ENCODE results near the gene COL2A1. TPM values are rescaled to one million over a fixed set of nuclear protein-coding genes. Genes with fewer than 3 reads are reported as not detected.
A peak's percentile ranks its signal among the peaks of the same experiment; 100 is the strongest.
"Not testable (repeated sequence)": the region's sequence is repeated elsewhere in the genome, so short reads cannot be mapped to it uniquely, and the experiment has no call there.

COL2A1 gene
- total RNA-seq, 1 experiment from 2014 or later: 211 TPM

DNA sequence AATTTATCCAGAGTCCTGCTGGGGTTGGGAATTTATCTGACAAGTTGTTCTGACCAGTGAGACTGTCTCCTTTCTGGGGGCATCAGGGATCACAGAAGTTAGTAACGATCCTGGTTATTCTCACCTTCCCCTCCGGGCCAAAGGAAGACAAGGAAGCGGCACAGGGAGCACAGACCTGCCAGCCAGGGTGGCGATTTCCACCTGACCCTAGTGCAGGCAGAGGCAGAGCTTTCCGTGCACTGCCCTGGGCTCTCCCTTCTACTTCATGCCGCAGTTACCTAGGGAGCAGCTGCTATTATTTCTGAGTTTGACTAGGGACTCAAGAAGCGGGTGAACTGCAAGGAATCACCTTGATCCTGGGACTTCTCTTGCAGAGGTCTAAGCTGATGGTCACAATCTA lies 33.4 kb downstream of the COL2A1 start:
- Histone ChIP-seq H3K27me3 (no peaks in the 10 kb centered on the region), H3K4me3 (no peak overlapping the region), H3K4me1 (no peaks in the 10 kb centered on the region), H3K36me3 (peaks cover 30% of the 10 kb centered on the region), H3K9me3 (replicated peaks) (no peaks in the 10 kb centered on the region), H3K27ac (no peak overlapping the region)
- no peak for DNase-seq

DNA sequence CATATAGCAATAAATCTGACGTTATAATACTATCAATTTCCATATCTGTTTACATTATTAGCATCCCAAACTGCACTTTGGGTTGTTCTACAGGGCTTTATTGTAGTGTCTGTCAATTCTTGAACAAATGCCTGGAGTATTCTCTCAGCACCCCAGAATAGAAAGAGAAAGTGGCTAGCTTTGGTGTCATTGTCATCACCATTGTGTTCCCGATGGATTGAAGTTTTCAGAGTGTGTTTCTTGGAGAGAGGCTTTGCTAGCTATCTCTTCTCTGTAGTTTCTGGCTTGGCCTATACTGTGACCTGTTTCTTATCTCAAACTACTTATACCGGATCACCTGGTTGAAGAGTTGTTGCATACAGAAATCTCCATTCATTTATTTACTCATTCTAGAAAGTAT lies 34.4 kb downstream of the COL2A1 start:
- no peak for DNase-seq
- Histone ChIP-seq H3K27ac (no peak overlapping the region), H3K4me3 (no peak overlapping the region), H3K4me1 (no peaks in the 10 kb centered on the region), H3K9me3 (replicated peaks) (no peaks in the 10 kb centered on the region), H3K36me3 (peaks cover 23% of the 10 kb centered on the region), H3K27me3 (no peaks in the 10 kb centered on the region)

DNA sequence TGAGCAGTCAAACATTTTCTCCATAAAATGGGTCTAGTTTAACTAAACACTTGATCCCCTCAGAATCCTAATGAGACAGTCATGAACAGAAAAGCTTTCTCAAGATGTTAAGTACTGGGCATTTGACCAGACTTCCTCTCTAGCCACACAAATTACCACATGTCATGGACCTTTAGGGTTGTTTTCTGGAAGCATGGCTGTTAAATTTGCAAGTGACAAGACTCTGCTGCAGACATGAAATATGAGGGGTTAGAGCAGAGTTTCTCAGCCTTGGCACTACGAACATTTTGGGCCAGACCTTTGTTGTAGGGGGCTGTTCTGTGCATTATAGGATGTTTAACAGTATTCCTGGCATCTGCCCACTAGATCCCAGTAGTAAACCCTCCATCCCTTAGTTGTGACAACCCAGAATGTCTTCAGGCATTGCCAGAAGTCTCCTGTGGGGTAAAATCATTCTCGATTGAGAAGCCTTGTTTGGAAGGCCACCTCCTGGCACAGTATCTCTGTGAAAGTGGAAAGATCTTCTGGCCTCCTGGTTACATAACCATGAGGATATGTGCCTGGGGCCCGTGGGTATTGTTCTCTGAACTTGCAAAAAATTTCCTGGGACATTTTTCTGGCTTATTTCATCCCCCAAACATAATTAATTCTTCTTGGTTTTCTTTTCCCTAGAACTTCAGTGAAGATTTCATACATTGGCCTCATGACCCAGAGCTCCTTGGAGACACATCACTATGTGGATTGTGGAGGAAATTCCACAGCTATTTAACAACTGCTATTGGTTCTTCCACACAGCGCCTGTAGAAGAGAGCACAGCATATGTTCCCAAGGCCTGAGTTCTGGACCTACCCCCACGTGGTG lies 36.6 kb downstream of the COL2A1 start:
- DNase-seq: no peak
- Histone ChIP-seq H3K4me1 (no peaks in the 10 kb centered on the region), H3K27me3 (no peaks in the 10 kb centered on the region), H3K4me3 (no peak overlapping the region), H3K27ac (no peak overlapping the region), H3K9me3 (replicated peaks) (no peaks in the 10 kb centered on the region), H3K36me3 (peaks cover 10% of the 10 kb centered on the region)

DNA sequence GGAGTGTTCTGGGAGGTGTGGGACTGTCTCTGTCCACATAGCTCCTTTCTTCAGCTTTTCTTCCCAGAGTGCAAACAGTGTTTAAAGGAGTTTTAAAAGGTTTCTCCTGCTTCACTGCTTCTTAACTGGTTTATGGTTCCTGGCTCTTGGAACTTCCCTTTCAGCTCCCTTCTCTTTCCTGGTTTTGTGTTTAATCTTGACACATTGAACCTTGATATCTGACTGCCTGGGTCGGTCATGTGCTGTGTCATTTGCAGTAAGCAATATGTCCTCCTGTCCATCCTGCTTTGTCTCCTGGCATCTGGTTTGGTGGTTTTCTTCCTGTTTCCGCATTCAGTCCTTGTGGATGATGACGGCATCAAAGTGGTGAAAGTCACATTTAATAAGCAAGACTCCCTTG lies 38.7 kb downstream of the COL2A1 start:
- DNase-seq: no peak
- Histone ChIP-seq H3K9me3 (replicated peaks) (no peaks in the 10 kb centered on the region), H3K36me3 (peaks cover 10% of the 10 kb centered on the region), H3K27me3 (no peaks in the 10 kb centered on the region; the same call in 1 of the 2 replicates), H3K4me3 (no peak overlapping the region), H3K4me1 (no peaks in the 10 kb centered on the region), H3K27ac (no peak overlapping the region)

DNA sequence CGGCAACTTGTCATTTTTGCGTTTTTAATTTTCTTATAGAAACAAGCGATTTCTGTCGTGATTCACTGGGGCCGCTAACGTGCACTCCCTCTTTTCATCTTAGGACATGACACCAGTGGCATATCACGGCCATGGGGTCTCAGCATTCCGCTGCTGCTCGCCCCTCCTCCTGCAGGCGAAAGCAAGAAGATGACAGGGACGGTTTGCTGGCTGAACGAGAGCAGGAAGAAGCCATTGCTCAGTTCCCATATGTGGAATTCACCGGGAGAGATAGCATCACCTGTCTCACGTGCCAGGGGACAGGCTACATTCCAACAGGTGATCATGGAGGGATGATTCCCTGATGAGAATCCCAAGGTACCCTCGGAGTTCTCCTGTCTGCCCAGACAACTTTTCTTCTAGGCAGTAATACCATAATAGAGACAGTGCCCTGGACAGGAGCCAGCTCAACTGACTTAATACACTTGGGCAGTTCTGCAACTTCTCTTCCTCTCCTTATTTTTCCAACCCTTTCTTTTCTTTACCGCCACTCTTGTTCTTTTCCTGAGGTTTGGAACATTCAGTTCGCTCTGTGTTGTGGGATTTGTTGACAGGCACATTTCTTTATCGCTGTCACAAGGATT lies 40.1 kb downstream of the COL2A1 start:
- no peak overlapping the region for H3K27ac ChIP-seq
- DNase-seq: no peak

DNA sequence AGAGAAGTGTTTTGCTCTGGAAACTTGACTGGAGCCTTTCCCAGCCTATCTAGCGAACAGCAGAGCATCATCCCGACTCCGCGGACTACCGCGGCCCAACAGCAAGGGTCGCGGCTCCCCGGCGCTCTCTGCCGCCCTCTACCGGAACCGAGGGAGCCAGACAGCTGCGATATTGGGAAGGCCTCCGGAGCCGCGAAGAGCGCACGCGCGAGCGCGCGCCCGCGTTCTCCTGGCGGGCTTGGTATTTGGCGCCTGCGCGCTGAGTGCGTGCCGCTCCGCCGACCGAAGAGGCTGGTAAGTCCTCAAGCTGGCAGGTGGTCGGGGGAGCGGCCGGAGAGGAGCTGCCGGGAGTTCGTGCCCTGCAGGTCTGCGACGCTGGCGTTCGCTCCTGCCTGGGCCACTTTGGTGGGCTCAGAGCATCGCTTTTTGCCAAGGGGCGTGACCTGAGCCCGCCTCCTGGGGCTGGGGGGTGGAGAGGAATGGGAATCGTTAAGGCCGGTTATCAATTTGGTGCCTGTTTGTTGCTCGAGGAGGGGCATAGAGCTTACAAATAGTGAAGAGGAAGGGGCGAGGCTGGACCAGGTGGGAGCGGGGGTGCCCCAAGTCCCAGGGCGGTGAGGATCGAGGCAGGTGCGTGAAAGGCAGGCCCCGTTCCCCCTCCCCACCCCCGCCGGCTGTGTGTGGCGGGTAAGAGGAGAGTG lies 40.8 kb downstream of the COL2A1 start, which contains the start of gene TMEM106C:
Gene TMEM106C, plus strand, starts transcription at position 257 of the 701 bp plus-strand sequence. CDS start 641 bp downstream, outside the sequence.
- Histone ChIP-seq H3K27me3 (no peaks in the 10 kb centered on the region; the same call in 1 of the 2 replicates), H3K9me3 (replicated peaks) (no peaks in the 10 kb centered on the region), H3K27ac (no peak within 1 kb of the TSS), H3K36me3 (peaks cover 7% of the 10 kb centered on the region), H3K4me3 (peak within 1 kb of the TSS; percentile 72), H3K4me1 (no peaks in the 10 kb centered on the region)
- DNase-seq: peak; percentile 95 to 98

More for the DNA sequence above, 40.1 kb downstream of the COL2A1 start:
- H3K4me3 ChIP-seq: peak overlapping the region; percentile 72
- no peaks in the 10 kb centered on the region for H3K9me3 ChIP-seq (replicated peaks)
- H3K4me1 ChIP-seq: no peaks in the 10 kb centered on the region
- peaks cover 7% of the 10 kb centered on the region for H3K36me3 ChIP-seq
- no peaks in the 10 kb centered on the region; the same call in 1 of the 2 replicates for H3K27me3 ChIP-seq

DNA sequence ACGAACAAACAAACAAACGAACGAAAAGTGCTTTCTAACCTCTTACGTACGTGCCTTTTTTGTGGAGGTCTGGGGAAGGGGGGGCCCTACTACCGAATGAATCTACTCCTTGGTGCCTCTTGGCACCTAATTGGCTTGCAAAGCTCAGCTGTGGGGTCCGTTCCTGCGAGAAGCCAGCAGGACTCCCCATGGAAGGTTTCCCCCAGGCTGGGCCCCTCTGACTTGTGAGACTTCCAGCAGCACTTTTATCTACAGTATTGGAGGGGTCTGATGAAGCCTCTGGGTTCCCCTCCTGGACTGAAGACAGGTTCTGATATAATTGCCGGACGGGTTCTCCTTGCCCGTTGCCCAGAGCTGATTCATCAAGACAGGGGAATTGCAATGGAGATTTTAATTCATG lies 42.1 kb downstream of the COL2A1 start:
- Histone ChIP-seq H3K4me3 (no peak overlapping the region), H3K36me3 (no peaks in the 10 kb centered on the region), H3K9me3 (replicated peaks) (no peaks in the 10 kb centered on the region), H3K4me1 (no peaks in the 10 kb centered on the region), H3K27me3 (no peaks in the 10 kb centered on the region; the same call in 1 of the 2 replicates), H3K27ac (no peak overlapping the region)
- DNase-seq: no peak

DNA sequence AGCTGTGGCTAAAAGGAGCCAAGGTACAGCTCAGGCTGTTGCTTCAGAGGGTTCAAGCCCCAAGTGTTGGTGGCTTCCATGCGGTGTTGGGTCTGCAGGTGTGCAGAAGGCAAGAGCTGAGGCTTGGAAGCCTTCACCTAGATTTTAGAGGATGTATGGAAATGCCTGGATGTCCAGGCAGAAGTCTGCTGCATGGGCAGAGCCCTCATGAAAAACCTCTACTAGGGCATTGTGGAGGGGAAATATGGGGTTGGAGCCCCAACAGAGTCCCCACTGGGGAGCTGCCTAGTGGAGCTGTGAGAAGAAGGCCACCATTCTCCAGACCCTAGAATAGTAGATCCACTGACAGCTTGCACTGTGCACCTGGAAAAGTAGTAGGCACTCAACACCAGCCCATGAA lies 46.6 kb downstream of the COL2A1 start:
- H3K27ac ChIP-seq; H3K36me3 ChIP-seq; H3K9me3 ChIP-seq (replicated peaks); DNase-seq; H3K4me1 ChIP-seq; H3K4me3 ChIP-seq: not testable (repeated sequence)
- peaks cover 13% of the 10 kb centered on the region for H3K27me3 ChIP-seq

DNA sequence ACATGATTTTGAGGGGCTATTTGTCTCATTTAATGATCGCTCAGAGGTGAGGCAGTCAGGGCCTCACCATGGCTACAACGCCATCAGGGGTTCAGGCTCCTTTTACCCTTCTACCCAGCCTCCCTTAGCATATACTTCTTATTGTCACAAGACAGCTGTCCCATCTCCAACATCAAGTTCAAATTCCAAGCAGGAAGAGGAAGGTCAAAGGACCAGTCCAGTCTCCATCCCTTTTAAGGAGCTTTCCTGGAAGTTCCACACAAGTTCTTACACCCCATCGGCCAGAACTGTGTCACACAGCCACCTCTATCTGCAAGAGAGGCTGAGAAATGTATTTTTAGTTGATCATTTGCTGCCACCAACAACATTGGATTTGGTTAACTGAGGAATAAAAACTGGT lies 49.2 kb downstream of the COL2A1 start:
- H3K4me3 ChIP-seq: no peak overlapping the region
- H3K9me3 ChIP-seq (replicated peaks): no peaks in the 10 kb centered on the region
- no peaks in the 10 kb centered on the region for H3K36me3 ChIP-seq
- peaks cover 3% of the 10 kb centered on the region; the same call in 1 of the 2 replicates for H3K4me1 ChIP-seq
- no peak for DNase-seq
- peaks cover 16% of the 10 kb centered on the region for H3K27me3 ChIP-seq
- H3K27ac ChIP-seq: no peak overlapping the region

DNA sequence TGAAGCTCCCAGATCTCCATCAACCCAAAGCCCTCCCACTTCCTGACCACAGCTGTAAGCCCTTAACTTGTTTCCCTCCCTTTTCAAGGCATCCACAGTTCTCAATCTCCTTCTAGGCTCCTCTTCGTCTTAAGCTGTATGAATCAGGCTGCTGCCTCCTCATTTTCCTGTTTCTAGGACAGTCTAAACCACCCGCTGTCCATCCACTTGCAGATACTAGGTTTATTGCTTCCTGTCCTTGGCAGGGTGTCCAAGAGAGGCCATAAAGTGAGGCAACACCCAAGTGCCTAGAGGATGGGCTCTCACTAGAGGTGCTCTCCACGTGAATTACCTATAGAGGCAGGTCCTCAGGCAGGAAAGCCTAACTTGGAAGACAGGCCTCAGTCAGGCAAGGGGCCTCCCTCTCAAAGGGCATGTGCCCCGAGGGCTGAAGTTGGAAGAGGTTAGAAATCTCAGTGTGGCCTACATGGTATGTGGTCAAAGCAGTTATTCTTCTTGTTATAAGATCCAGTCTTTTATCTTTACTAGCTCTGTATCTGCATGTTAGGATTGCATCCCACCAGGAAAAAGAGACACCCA lies 49.7 kb downstream of the COL2A1 start:
- no peak for DNase-seq
- H3K9me3 ChIP-seq (replicated peaks): no peaks in the 10 kb centered on the region
- H3K4me1 ChIP-seq: peaks cover 3% of the 10 kb centered on the region; the same call in 1 of the 2 replicates

DNA sequence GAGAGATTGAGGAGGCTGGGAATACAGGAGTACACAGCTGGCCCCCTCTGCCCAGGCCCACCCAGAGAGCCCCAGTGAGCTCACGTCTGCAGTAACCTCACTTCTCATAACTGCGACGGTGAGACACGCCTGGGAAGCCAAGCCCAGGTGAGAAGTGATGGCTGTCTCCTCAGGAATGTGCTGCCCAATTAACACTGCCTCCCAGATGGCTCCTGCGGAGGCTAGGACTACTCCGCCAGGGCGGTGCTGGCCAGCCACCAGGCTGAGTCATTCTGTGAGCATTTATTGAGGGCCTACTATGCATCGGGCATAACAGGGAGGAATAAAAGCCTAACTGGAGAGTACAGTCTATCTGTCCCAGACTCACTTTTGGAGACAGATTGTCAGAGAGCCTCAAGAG lies 50.2 kb downstream of the COL2A1 start:
- H3K27ac ChIP-seq: no peak overlapping the region
- H3K4me1 ChIP-seq: peaks cover 3% of the 10 kb centered on the region; the same call in 1 of the 2 replicates
- no peak overlapping the region for H3K4me3 ChIP-seq
- no peak for DNase-seq
- no peaks in the 10 kb centered on the region for H3K9me3 ChIP-seq (replicated peaks)
- H3K27me3 ChIP-seq: peaks cover 16% of the 10 kb centered on the region
- H3K36me3 ChIP-seq: no peaks in the 10 kb centered on the region

More for the DNA sequence above, 49.7 kb downstream of the COL2A1 start:
- Histone ChIP-seq H3K27me3 (peaks cover 16% of the 10 kb centered on the region), H3K27ac (no peak overlapping the region), H3K4me3 (no peak overlapping the region), H3K36me3 (no peaks in the 10 kb centered on the region)

DNA sequence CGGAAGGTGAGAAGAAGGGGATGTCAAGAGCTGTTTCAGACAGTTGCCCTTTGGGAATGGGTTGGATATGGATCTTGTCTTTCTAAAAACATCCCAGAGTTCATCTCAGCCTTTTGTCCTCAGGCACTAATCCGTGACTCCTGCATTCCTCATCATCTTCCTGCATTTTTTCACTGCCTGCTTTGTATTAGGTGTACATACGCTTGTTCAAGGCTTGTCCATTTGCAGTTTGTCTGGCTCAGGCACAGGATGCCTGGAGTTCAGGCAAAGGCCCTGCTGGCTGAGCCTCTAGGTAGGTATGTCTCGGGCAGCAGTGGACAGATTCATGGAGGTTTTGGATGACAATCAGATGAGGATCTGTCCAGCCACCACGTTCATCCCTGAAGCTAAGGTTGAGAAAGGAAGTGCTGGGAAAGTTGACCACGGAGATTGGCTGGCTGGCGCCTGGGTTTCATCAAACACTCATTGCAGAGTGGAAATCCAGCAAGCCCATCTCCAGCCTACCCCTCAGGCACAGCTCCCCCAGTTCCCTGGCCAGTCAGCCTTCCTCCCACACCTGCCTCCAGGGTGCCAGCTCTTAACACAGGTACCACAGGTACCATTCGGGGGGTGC lies 53.3 kb downstream of the COL2A1 start:
- H3K27ac ChIP-seq: no peak overlapping the region

DNA sequence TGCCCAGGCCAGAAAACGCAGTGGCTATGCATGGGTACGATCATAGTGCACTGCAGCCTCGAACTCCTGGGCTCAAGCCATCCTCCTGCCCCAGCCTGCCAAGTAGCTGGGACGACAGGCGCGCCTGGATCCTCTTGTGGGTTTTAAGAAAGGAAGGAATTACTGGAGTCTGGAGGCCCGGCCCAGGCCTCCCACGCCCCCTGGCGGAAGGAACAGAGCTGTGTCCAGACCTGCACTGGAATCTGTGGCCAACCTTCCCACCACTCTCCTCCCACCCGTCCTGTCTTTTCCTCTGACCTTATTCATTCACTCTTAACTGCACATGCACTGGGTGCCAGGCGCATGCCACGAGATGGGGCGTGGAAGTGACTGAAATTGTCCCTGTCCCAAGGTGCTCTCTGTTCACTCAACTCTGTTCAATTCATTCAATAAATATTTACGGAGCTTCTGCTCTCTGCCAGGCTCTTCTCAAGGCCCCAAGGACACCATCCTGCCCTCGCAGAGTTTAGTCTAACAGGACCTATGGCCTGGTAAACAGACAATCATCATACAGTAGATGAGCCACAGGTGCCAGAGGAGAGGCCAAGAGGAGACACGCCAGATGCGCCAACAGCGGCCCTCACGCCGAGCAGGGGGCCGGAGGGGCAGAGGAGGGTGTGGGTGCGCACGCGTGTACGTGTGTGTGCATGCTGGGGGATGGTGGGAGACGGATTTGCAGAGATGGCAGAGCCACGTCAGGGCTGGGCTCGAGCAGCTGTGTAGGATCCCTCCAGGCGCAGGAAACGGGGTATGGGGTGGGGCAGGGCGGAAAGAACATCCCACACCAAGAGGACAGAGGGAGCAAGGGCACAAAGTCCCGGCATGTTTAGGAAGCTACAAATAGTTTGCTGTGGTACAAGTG lies 54.6 kb downstream of the COL2A1 start:
- peaks cover 23% of the 10 kb centered on the region for H3K27me3 ChIP-seq
- H3K4me1 ChIP-seq: peaks cover 14% of the 10 kb centered on the region; the same call in 1 of the 2 replicates
- no peak overlapping the region for H3K27ac ChIP-seq
- H3K9me3 ChIP-seq (replicated peaks): no peaks in the 10 kb centered on the region
- no peaks in the 10 kb centered on the region for H3K36me3 ChIP-seq
- DNase-seq: peak; percentile 83 to 91
- no peak overlapping the region for H3K4me3 ChIP-seq

More for the DNA sequence above, 53.3 kb downstream of the COL2A1 start:
- no peaks in the 10 kb centered on the region for H3K36me3 ChIP-seq
- peaks cover 19% of the 10 kb centered on the region for H3K27me3 ChIP-seq
- no peaks in the 10 kb centered on the region for H3K9me3 ChIP-seq (replicated peaks)
- no peak for DNase-seq
- peaks cover 14% of the 10 kb centered on the region; the same call in 1 of the 2 replicates for H3K4me1 ChIP-seq
- H3K4me3 ChIP-seq: no peak overlapping the region
